HK-2 (cell line): ENCODE measurements around the gene SEZ6L2.
"Not testable (repeated sequence)": the region's sequence is repeated elsewhere in the genome, so short reads cannot be mapped to it uniquely, and the experiment has no call there.

Experiments
- DNase-seq: peaks from one replicate; pipeline ENCODE4 v3.0.0-alpha.2; 2018; ENCODE audit not compliant: unreplicated experiment

Gene SEZ6L2

GRCh38 chr16:29910819-29911675 lies 11.7 kb upstream of the SEZ6L2 start:
- no peak for DNase-seq

- DNase-seq: not testable (repeated sequence)
Measured at GRCh38 chr16:29909851-29910250, 10.5 kb upstream of the SEZ6L2 start.

- DNase-seq: no peak
Measured at GRCh38 chr16:29909391-29909790, 10.0 kb upstream of the SEZ6L2 start.

GRCh38 chr16:29908719-29909220 lies 9.4 kb upstream of the SEZ6L2 start:
- no peak for DNase-seq

GRCh38 chr16:29907973-29908372 lies 8.6 kb upstream of the SEZ6L2 start:
- DNase-seq: no peak

GRCh38 chr16:29906520-29907244 lies 7.3 kb upstream of the SEZ6L2 start:
- no peak for DNase-seq

- DNase-seq: no peak
Measured at GRCh38 chr16:29905668-29906067, 6.3 kb upstream of the SEZ6L2 start.

DNA sequence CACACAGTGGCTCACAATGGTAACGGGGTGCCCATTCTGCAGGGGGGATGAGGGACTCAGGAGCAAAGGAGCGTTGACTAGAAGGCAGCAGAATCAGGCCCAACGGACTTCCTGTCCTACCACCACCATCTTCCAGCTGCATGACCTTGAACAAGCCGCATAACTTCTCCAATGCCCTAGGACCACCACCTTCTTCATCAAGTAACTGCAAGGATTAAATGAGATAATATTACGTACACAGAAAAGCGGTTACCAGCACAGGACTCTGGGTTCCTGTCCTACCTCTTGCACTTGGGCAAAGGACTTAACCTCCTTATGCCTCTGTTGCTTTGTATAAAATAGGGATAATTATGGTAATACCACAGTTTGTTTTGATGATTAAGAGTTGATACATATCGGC lies 5.6 kb upstream of the SEZ6L2 start:
- DNase-seq: no peak

GRCh38 chr16:29903590-29903989 lies 4.2 kb upstream of the SEZ6L2 start:
- DNase-seq: no peak

DNA sequence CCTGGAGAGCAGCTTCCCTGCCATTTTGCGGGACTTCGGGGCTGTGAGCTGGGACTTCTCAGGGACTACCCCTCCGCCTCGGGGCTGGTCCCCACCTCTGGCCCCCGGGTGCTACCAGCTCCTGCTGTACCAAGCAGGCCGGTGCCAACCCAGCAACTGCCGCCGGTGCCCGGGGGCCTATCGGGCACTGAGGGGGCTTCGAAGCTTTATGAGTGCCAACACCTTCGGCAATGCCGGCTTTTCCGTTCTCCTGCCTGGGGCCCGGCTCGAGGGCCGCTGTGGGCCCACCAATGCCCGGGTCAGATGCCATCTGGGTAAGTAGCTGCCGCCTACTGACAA lies 2.2 kb upstream of the SEZ6L2 start:
- DNase-seq: no peak

DNA sequence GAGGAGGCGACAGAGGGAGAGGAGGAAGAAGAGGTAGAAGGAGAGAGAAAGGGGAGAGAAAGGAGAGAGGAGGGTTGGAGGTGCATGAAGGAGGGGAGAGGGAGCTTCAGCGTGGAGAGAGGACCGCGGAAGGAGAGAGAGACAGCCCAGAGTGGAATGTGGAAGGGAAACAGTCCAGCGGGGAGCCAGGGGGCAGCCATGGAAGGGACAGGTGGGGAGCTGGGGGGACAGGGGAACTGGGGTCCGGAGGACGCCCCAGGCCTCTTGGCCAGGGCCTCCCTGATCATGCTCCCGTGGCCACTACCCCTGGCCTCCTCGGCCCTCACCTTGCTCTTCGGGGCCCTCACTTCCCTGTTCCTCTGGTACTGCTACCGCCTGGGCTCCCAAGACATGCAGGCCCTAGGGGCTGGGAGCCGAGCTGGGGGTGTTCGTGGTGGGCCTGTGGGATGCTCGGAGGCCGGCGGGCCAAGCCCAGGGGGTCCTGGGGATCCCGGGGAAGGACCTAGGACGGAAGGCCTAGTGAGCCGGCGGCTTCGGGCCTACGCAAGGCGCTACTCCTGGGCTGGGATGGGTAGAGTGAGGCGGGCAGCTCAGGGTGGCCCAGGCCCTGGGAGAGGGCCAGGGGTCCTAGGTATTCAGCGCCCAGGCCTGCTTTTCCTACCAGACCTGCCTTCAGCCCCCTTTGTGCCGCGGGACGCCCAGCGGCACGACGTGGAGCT lies 1.7 kb upstream of the SEZ6L2 start:
- no peak for DNase-seq

DNA sequence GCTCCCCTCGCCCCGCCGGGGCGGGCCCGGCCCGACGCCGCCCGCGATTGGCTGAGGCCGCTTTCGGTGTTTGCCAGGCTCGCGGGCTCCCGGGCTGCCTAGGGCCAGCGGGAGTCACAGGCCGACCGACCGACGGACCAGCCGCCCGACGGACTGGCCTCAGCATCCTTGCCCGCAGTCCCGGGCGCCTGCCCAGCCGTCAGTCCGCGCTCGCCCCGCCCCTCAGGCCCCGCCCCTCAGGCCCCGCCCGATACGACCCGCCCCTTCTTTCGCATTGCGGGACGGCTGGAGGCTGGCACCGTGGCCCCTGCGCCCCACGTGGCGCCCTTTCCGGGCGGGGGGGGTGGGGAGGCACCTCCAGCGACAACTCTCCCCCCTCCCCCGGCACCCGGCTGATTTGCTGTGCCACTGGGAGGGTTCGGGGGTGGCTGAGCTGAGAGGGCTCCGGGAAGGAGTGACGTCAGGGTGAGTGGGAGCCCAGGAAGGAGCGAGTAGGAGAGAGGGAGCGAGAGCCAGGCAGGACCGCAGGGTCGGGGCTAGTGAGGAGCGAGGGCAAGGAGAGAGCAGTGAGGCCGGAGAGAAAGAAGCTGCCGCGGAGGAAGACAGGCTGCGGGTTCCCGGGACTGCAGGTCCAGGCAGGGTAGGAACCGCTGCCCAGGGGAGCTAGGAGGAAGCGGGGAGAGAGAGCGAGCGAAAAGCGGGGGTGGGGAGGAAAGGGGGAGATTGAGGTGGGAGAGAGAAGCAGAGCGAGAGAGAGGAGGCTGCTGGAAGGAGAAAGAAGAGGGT lies 945 bp upstream of the SEZ6L2 start, which contains the start of gene ASPHD1:
Gene ASPHD1 (plus strand): TSS at position 387 of the 786 bp plus-strand sequence. CDS start 484 bp downstream, outside the sequence.
- peak; percentile 93 for DNase-seq

DNA sequence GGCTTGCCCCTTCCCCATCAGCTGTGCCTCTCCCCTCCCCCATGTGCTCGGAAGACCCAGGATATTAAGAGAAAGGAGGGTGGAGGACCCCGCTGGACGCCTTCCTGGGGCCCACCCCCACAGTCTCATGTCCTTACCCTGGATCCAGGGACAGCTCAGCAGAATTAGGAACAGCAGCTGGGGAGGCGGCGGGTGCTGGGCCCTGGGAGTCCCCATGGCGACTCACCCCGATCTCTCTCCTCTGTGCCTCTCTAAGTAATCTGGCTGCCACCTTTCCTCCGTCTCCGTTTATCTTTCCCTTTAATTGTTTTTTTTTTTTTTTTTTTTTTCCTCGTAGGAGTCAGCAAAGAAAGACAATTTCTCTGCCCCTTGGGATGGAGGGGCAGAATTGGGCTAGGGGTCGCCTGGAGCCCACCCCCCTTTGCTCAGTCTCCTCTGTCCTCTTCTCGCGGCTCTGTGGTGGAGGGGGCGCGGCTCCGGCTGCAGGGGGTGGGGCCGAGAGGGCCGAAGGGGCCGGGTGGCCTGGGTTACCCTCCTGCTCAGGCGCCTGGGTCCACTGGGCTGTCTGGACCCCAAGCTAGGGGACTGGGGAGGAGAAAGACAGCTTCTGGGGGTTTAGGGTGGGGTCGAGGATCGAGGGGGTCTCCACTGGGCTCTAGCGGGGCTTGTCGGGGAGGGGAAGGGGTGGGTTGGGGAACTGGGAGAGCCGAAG lies 390 bp downstream of the SEZ6L2 start:
- DNase-seq: no peak

DNA sequence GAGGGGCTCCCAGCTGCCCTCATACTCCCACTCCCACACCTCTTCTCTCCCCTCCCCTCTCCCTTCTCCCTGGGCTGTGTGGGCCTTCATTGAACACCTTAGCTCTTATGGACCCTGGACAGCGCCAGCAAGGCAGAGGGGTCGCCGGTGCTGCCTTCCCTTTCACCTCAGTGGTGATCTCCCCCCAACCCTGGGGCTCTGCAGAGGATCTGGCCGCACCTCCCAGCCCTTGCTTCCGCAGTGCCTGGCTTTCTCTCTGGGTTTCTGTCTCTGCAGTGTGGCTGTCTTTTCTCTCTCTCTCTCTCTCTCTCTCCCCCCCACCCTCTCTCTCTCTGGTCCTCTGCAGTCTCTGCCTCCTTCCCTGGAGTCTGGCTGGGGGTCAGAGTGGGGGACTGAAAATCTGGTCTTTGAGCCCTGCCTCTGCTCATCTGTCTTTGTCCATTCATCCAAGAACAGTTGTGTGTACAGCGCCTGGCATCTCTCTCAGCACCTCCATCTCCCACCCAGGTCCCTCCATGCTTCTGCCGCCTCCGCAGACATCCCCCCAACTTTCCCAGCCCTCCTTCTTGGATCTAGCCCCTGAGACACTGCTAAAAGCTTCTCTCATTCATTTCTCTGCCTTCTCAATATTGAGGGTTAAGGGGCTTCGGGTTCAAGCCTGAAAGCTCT lies 1.1 kb downstream of the SEZ6L2 start:
- DNase-seq: no peak

DNA sequence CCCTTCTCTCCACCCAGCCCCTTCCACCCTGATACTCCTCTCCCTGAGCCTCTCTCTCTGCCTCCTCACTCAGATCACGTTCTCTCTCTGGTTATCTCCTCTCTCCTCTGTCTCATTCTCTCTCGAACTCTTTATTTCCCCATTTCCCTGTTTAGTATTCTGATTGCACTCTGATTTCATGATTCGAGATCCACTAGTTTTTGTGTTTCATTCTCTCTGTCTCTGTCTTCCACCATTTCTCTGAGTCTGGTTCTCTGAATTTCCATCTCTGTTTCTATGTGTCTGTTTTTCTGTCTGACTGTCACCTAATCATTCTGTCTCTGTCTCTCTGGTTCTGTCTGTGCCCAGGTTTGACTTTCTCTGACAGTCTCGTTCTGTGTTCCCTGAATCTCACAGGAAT lies 2.0 kb downstream of the SEZ6L2 start:
- DNase-seq: no peak

DNA sequence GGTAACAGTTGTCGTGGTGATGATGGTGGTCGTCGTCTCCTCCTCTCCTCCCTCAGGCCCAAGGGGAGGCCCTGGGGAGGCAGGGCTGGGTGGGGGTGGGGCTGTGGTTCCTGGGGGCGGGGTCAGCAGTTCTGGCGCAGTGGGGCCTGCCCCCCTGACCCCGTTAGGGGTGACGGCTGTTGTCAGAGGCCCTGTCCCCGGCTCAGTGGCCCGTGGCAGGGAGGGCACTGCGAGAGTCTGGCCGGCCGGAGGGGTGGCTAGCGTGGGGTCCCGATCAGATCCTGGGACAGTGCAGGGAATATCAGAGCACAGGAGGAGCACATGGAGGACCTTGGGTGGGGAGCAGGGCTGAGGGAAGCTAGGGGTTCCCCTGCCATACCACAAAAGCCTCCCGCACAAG lies 2.5 kb downstream of the SEZ6L2 start:
- no peak for DNase-seq

GRCh38 chr16:29894352-29894751 lies 5.0 kb downstream of the SEZ6L2 start:
- DNase-seq: no peak

- DNase-seq: no peak
Measured at GRCh38 chr16:29893553-29893952, 5.8 kb downstream of the SEZ6L2 start.

DNA sequence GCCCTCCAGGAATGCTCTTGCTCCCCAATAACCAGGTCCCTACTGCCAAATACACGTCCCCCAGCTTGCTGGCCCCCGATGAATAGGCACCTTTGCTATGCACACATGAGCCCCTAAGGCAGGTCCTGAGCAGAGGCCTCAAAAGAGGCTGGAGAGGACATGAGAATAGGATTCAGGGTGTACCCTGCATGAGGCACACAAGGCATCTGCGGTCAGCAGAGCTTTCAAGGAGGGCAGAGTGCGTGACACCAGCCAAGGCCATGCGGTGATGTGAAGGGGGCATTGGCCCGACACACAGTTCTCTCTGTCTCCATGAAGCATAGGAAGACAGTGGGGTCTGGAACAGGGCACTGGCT lies 6.9 kb downstream of the SEZ6L2 start:
- no peak for DNase-seq
